ENCODE results near the gene IL18R1. TPM values are rescaled to one million over a fixed set of nuclear protein-coding genes. Genes with fewer than 3 reads are reported as not detected.

Gene IL18R1
- polyA plus RNA-seq, 1 experiment = 2.5 TPM

- Histone ChIP-seq H3K4me3 (ENCODE audit: low read depth, low read length) (no peak overlapping the region), H3K27ac (ENCODE audit: low read depth, low read length) (no peak overlapping the region), H3K27me3 (ENCODE audit: control insufficient read depth, insufficient read depth, low read length) (no peaks in the 10 kb centered on the region), H3K9me3 (ENCODE audit: control insufficient read depth, insufficient read depth, low read length) (no peaks in the 10 kb centered on the region)
- no peak for DNase-seq (ENCODE audit: low read depth, low spot score)
- CTCF ChIA-PET = interaction anchor here (0.7 kb wide), 1 partner anchor 157 kb away, joined by 3 read pairs; no protein-coding TSS in a partner anchor
- POLR2A ChIA-PET = no interaction called here
- no peak for TF ChIP-seq CTCF (IDR thresholded peaks at IDR 0.05; ENCODE audit: low read depth, low read length)
Observed at GRCh38 chr2:102392942-102393341, 37.3 kb downstream of the IL18R1 start.

GRCh38 chr2:102396012-102396411 is 40.4 kb downstream of the IL18R1 start:
- no peak overlapping the region for H3K27ac ChIP-seq (ENCODE audit: low read depth, low read length)
- no peak for TF ChIP-seq CTCF (IDR thresholded peaks at IDR 0.05; ENCODE audit: low read depth, low read length)
- no peaks in the 10 kb centered on the region for H3K9me3 ChIP-seq (ENCODE audit: control insufficient read depth, insufficient read depth, low read length)
- POLR2A ChIA-PET = no interaction called here
- no peak overlapping the region for H3K4me3 ChIP-seq (ENCODE audit: low read depth, low read length)
- CTCF ChIA-PET = interaction anchor here (1.5 kb wide), 1 partner anchor 40 kb away, joined by 3 read pairs; the partner anchor contains the start of gene IL18R1
- DNase-seq (ENCODE audit: low read depth, low spot score) = no peak
- H3K27me3 ChIP-seq (ENCODE audit: control insufficient read depth, insufficient read depth, low read length) = no peaks in the 10 kb centered on the region

GRCh38 chr2:102397209-102397608 is 41.6 kb downstream of the IL18R1 start:
- Histone ChIP-seq H3K27me3 (ENCODE audit: control insufficient read depth, insufficient read depth, low read length) (no peaks in the 10 kb centered on the region), H3K9me3 (ENCODE audit: control insufficient read depth, insufficient read depth, low read length) (no peaks in the 10 kb centered on the region), H3K27ac (ENCODE audit: low read depth, low read length) (no peak overlapping the region), H3K4me3 (ENCODE audit: low read depth, low read length) (no peak overlapping the region)
- TF ChIP-seq CTCF (IDR thresholded peaks at IDR 0.05; ENCODE audit: low read depth, low read length) = no peak
- ChIA-PET POLR2A (no interaction called here), CTCF (interaction anchor here (1.5 kb wide), 1 partner anchor 41 kb away, joined by 3 read pairs; the partner anchor contains the start of gene IL18R1)
- DNase-seq (ENCODE audit: low read depth, low spot score) = no peak

GRCh38 chr2:102399499-102400141 is 44.0 kb downstream of the IL18R1 start:
- ChIA-PET POLR2A (no interaction called here), CTCF (no interaction called here)
- no peak overlapping the region for H3K4me3 ChIP-seq (ENCODE audit: low read depth, low read length)
- H3K27me3 ChIP-seq (ENCODE audit: control insufficient read depth, insufficient read depth, low read length) = no peaks in the 10 kb centered on the region
- TF ChIP-seq CTCF (IDR thresholded peaks at IDR 0.05; ENCODE audit: low read depth, low read length) = no peak
- no peaks in the 10 kb centered on the region for H3K9me3 ChIP-seq (ENCODE audit: control insufficient read depth, insufficient read depth, low read length)
- no peak overlapping the region for H3K27ac ChIP-seq (ENCODE audit: low read depth, low read length)
- DNase-seq (ENCODE audit: low read depth, low spot score) = no peak

- TF ChIP-seq CTCF (IDR thresholded peaks at IDR 0.05; ENCODE audit: low read depth, low read length) = no peak
- no peak for DNase-seq (ENCODE audit: low read depth, low spot score)
- Histone ChIP-seq H3K27me3 (ENCODE audit: control insufficient read depth, insufficient read depth, low read length) (no peaks in the 10 kb centered on the region), H3K4me3 (ENCODE audit: low read depth, low read length) (no peak overlapping the region), H3K9me3 (ENCODE audit: control insufficient read depth, insufficient read depth, low read length) (no peaks in the 10 kb centered on the region), H3K27ac (ENCODE audit: low read depth, low read length) (no peak overlapping the region)
- POLR2A ChIA-PET = no interaction called here
- CTCF ChIA-PET = interaction anchor here (0.5 to 1.0 kb wide), 2 partner anchors 50 to 71 kb away, joined by 3 to 4 read pairs; partner anchors contain the start of gene SLC9A4
Observed at GRCh38 chr2:102401456-102401855, 45.9 kb downstream of the IL18R1 start.
